ENCODE measurements around the gene AGAP1. TPM values are rescaled to one million over a fixed set of nuclear protein-coding genes. Genes with fewer than 3 reads are reported as not detected.

The AGAP1 gene
- total RNA-seq, 2 donors from 2014 or later: 19.1 to 20.8 TPM

DNA sequence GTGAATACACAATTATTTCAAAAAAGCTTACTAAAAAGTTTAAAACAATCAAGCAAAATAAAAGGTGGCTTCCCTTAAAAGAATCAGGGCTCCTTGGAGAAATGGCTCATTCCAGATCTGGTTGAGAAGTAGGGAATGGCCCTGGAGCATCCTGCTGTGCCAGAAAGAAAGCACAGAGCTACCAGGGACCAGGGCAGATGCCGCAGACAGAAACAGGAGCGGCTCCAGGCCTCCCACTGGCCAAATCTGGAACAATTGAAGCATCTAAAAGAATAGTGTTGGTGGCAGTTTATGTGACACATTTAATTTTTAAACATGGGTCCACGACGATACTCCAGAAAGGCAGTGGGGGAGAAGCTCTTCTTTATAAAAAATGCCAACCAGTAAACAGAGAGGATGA, 598.9 kb downstream of the AGAP1 start:
- H3K27me3 ChIP-seq (replicated peaks; ENCODE audit: insufficient read depth): no peaks in the 10 kb centered on the region
- no peaks in the 10 kb centered on the region for H3K4me1 ChIP-seq (ENCODE audit: control insufficient read depth in 1 of 2, low read depth in 2 of 2)
- no peak overlapping the region for H3K4me3 ChIP-seq
- no peaks in the 10 kb centered on the region for H3K36me3 ChIP-seq
- no peak for TF ChIP-seq CTCF (IDR thresholded peaks at IDR 0.05)
- no peaks in the 10 kb centered on the region for H3K9me3 ChIP-seq
- ATAC-seq (ENCODE audit: insufficient number of reproducible peaks, low FRiP score, low read depth): no peak
- H3K27ac ChIP-seq: no peak overlapping the region
- DNase-seq (ENCODE audit: low spot score): no peak

GRCh38 chr2:236093134-236093533, 599.3 kb downstream of the AGAP1 start:
- TF ChIP-seq CTCF (IDR thresholded peaks at IDR 0.05): no peak
- Histone ChIP-seq H3K9me3 (no peaks in the 10 kb centered on the region), H3K4me3 (no peak overlapping the region), H3K27me3 (replicated peaks; ENCODE audit: insufficient read depth) (no peaks in the 10 kb centered on the region), H3K4me1 (ENCODE audit: control insufficient read depth in 1 of 2, low read depth in 2 of 2) (no peaks in the 10 kb centered on the region), H3K36me3 (no peaks in the 10 kb centered on the region), H3K27ac (no peak overlapping the region)
- DNase-seq (ENCODE audit: low spot score): no peak
- no peak for ATAC-seq (ENCODE audit: insufficient number of reproducible peaks, low FRiP score, low read depth)

GRCh38 chr2:236095504-236095903, 601.7 kb downstream of the AGAP1 start:
- H3K9me3 ChIP-seq: no peaks in the 10 kb centered on the region
- no peaks in the 10 kb centered on the region for H3K4me1 ChIP-seq (ENCODE audit: control insufficient read depth in 1 of 2, low read depth in 2 of 2)
- ATAC-seq (ENCODE audit: insufficient number of reproducible peaks, low FRiP score, low read depth) (no peak), DNase-seq (ENCODE audit: low spot score) (no peak)
- no peaks in the 10 kb centered on the region for H3K36me3 ChIP-seq
- no peak overlapping the region for H3K4me3 ChIP-seq
- no peak for TF ChIP-seq CTCF (IDR thresholded peaks at IDR 0.05)
- no peak overlapping the region for H3K27ac ChIP-seq
- H3K27me3 ChIP-seq (replicated peaks; ENCODE audit: insufficient read depth): no peaks in the 10 kb centered on the region

GRCh38 chr2:236101311-236101950, 607.6 kb downstream of the AGAP1 start:
- no peak overlapping the region for H3K27ac ChIP-seq
- no peaks in the 10 kb centered on the region for H3K27me3 ChIP-seq (replicated peaks; ENCODE audit: insufficient read depth)
- H3K4me1 ChIP-seq (ENCODE audit: control insufficient read depth in 1 of 2, low read depth in 2 of 2): no peaks in the 10 kb centered on the region
- no peak overlapping the region for H3K4me3 ChIP-seq
- ATAC-seq (ENCODE audit: insufficient number of reproducible peaks, low FRiP score, low read depth) (no peak), DNase-seq (ENCODE audit: low spot score) (no peak)
- no peaks in the 10 kb centered on the region for H3K36me3 ChIP-seq
- no peaks in the 10 kb centered on the region for H3K9me3 ChIP-seq
- no peak for TF ChIP-seq CTCF (IDR thresholded peaks at IDR 0.05)

DNA sequence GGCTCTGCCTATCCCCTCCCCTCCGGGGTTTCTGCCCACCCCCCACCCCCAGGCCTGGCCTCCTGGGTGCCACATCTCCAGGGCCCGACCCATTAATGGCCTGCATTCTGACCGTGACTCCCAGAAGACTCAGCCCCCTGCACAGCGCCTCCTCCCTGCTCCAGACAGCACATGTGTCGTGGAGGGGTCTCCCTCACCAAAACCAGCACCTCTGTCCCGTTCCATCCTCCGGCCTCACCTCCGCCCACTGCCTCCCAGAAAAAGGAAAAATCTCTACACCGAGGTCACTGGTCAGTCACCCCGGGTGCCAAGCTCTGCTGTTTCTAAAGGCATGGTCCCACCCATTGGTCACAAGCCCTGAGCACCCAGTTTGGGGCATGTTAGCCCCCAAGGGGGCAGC, 609.1 kb downstream of the AGAP1 start:
- H3K4me1 ChIP-seq (ENCODE audit: control insufficient read depth in 1 of 2, low read depth in 2 of 2): no peaks in the 10 kb centered on the region
- no peaks in the 10 kb centered on the region for H3K27me3 ChIP-seq (replicated peaks; ENCODE audit: insufficient read depth)
- no peaks in the 10 kb centered on the region for H3K36me3 ChIP-seq
- H3K27ac ChIP-seq: no peak overlapping the region
- no peaks in the 10 kb centered on the region for H3K9me3 ChIP-seq
- H3K4me3 ChIP-seq: no peak overlapping the region
- no peak for TF ChIP-seq CTCF (IDR thresholded peaks at IDR 0.05)
- DNase-seq (ENCODE audit: low spot score) (no peak), ATAC-seq (ENCODE audit: insufficient number of reproducible peaks, low FRiP score, low read depth) (no peak)

Measured in thoracic aorta (tissue), 2 donors.